HepG2 (cell line): ENCODE measurements around the gene FAM83C. TPM values are rescaled to one million over a fixed set of nuclear protein-coding genes. Genes with fewer than 3 reads are reported as not detected.
A peak's percentile ranks its signal among the peaks of the same experiment; 100 is the strongest.

Experiments
- CEBPB ChIP-seq: IDR thresholded peaks from 2 replicates; pipeline ENCODE4 v1.6.1; 2011; ENCODE audit warnings: low read depth, low read length, improper control_type of control experiment, borderline replicate concordance
- ELF1 ChIP-seq: sonication (generic); formaldehyde crosslinking; IDR thresholded peaks from 2 replicates; pipeline ENCODE4 v1.4.0; 2020; ENCODE audit warnings: missing genetic modification reagents
- FOXA3 ChIP-seq: IDR thresholded peaks from 2 replicates; pipeline ENCODE4 v1.6.1; 2016; ENCODE audit warnings: missing genetic modification reagents, missing compliant biosample characterization
- HOXA5 ChIP-seq: sonication (generic); formaldehyde crosslinking; IDR thresholded peaks from 2 replicates; pipeline ENCODE4 v1.4.0; 2020; ENCODE audit warnings: missing genetic modification reagents
- PAXIP1 ChIP-seq: sonication (generic); formaldehyde crosslinking; conservative IDR thresholded peaks from 2 replicates; pipeline ENCODE4 v1.4.0; 2020; ENCODE audit warnings: mild to moderate bottlenecking, missing genetic modification reagents, moderate library complexity
- UBTF ChIP-seq: sonication (generic); formaldehyde crosslinking; IDR thresholded peaks from 2 replicates; pipeline ENCODE4 v1.4.0; 2020; ENCODE audit warnings: mild to moderate bottlenecking, missing genetic modification reagents
- ZFP1 ChIP-seq: IDR thresholded peaks from 2 replicates; pipeline ENCODE4 v1.6.1; 2016
- ZFP36L1 ChIP-seq: sonication (generic); formaldehyde crosslinking; IDR thresholded peaks from 2 replicates; pipeline ENCODE4 v1.8.0; 2022; ENCODE audit warnings: mild to moderate bottlenecking, missing genetic modification reagents, moderate library complexity
- ZNF142 ChIP-seq: sonication (generic); formaldehyde crosslinking; IDR thresholded peaks from 2 replicates; pipeline ENCODE4 v1.4.0; 2020; ENCODE audit warnings: missing genetic modification reagents
- ZNF546 ChIP-seq: sonication (generic); formaldehyde crosslinking; conservative IDR thresholded peaks from 2 replicates; pipeline ENCODE4 v1.8.1; 2023; ENCODE audit warnings: mild to moderate bottlenecking, missing genetic modification reagents
- ZNF619 ChIP-seq: sonication (generic); formaldehyde crosslinking; IDR thresholded peaks from 2 replicates; pipeline ENCODE4 v1.4.0; 2020; ENCODE audit warnings: mild to moderate bottlenecking, missing genetic modification reagents
- ZNF83 ChIP-seq: sonication (generic); formaldehyde crosslinking; IDR thresholded peaks from 2 replicates; pipeline ENCODE4 v1.4.0; 2020; ENCODE audit warnings: missing genetic modification reagents, mild to moderate bottlenecking, borderline replicate concordance
- polyA plus RNA-seq, 8 experiments: library from polyadenylated mRNA; depleted of rRNA in 3 of 8; stranded (reverse) in 7 of 8; unstranded in 1 of 8; fragments of >200 nt; fragmentation: Illumina TruSeq in 4 of 8; extraction: Trizol in 4 of 8; gene quantifications; 2 replicates each; pipeline versions ENCODE4 v1.2.1 to v1.2.3, GENCODE V29; 2011 to 2016; ENCODE audit warnings: low read depth in 4 of 8, missing spikeins in 1 of 8, mixed read lengths in 1 of 8; ENCODE audit not compliant: insufficient read depth in 1 of 8
- total RNA-seq, 5 experiments: library from RNA; depleted of rRNA; stranded (reverse); fragments of >200 nt; fragmentation: Illumina TruSeq; extraction: Trizol; gene quantifications; 2 replicates each; pipeline ENCODE4 v1.2.3, GENCODE V29; 2016; ENCODE audit warnings: low read depth in 1 of 5

The FAM83C gene
- total and polyA plus RNA-seq, 2 of the 13 experiments (the other 11 are each of a cell fraction or from before 2014, with no cell fraction given): 0.04 TPM; not detected in 1

GRCh38 chr20:35286077-35286898, 5.9 kb downstream of the FAM83C start (continued):
- TF ChIP-seq UBTF (CRISPR knock-in tag) (peak; percentile 36; the same call in 1 of the 2 replicates), PAXIP1 (CRISPR knock-in tag) (peak; percentile 92), ZNF142 (CRISPR knock-in tag) (no peak), ZFP1 (CRISPR knock-in tag) (no peak), FOXA3 (CRISPR knock-in tag) (0 out of 2 replicates have a peak, but pooled peaks have one; percentile 14), HOXA5 (CRISPR knock-in tag) (no peak), ZFP36L1 (CRISPR knock-in tag) (no peak; the same call in 1 of the 2 replicates), ZNF546 (CRISPR knock-in tag) (peak; percentile 79; the same call in 1 of the 2 replicates), ZNF83 (0 out of 2 replicates have a peak, but pooled peaks have one; percentile 18), ELF1 (CRISPR knock-in tag) (peak; percentile 2; the same call in 1 of the 2 replicates), ZNF619 (CRISPR knock-in tag) (peak; percentile 83; the same call in 1 of the 2 replicates), CEBPB (no peak)
